Airway epithelial cell (primary cell): ENCODE results near the gene NAB2. TPM values are rescaled to one million over a fixed set of nuclear protein-coding genes. Genes with fewer than 3 reads are reported as not detected.

Source experiments
- total RNA-seq: library from RNA; depleted of rRNA; stranded (reverse); fragments of >200 nt; gene quantifications from 2 replicates; pipeline ENCODE4 v1.2.3, GENCODE V29; 2015

The NAB2 gene, protein sequence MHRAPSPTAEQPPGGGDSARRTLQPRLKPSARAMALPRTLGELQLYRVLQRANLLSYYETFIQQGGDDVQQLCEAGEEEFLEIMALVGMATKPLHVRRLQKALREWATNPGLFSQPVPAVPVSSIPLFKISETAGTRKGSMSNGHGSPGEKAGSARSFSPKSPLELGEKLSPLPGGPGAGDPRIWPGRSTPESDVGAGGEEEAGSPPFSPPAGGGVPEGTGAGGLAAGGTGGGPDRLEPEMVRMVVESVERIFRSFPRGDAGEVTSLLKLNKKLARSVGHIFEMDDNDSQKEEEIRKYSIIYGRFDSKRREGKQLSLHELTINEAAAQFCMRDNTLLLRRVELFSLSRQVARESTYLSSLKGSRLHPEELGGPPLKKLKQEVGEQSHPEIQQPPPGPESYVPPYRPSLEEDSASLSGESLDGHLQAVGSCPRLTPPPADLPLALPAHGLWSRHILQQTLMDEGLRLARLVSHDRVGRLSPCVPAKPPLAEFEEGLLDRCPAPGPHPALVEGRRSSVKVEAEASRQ
- 72.4 and 73.9 TPM in 2 replicates for total RNA-seq

DNA sequence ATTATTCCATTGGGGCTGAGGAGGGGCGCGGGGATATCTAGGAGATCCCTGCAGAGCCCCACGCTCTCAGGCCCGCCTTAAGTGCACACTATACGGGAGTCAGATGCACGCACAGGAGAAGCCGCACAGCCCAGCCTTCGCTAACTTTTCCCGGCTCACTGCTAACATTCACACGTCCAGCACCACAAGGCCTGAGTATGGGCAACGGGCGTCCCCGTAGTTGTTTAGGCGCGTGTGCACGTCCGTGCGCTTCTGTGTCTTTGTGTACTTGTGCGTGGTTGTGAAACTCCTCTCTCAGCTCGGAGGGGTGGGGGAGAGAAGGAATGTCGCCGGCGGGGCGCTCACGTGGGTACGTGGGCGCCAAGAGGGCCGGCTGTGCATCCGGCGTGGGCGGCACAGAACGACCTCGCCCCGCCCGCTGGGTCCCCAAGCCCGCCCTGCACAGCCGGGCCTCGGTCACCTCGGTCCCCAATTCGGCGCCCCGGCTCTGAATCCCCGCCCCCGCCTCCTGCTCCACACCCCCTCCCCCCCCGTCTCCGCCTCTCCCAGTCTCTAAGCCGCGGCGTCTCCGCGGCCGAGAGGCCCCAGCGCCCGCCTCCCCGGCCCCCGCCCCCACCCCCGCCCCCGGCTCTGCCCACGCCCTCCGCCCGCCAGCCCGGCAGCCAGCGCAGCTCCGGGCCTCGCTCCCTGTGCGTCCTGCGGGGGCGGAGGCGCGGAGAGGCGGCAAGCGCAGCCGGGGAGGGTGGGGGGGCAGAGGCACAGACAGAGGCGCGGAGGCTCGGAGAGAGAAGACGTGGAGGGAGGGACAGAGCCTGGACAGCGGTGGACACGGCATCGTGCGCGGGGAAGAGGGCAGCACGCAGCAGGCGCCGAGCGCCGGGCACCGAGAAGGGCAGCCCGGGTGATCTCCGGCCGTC lies at the start of gene NAB2:
Gene NAB2, plus strand, starts transcription at position 761 of the 917 bp plus-strand sequence. CDS start 158 bp downstream, outside the sequence.

DNA sequence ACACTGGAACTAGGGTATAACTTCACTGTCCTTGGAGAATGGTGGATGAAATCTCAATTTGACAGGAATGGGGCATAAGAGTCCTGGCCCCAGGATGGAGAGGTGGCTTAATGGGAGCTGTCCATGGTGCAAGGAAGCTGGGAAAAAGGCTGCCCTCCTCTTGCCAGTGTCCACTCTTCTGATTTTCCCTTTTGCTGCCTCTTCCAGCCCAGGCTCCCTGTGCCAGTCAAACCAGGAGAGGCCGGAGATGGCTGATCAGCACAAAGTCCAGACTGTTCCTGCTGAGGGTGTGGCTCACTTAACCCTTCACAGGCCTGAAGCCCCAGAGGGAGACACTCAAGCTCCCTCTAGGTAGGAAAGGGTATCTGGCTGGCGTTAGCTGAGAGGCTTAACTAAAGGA lies 39.0 kb upstream of the NAB2 start, which contains the start of gene MYO1A:
Gene MYO1A, minus strand, starts transcription at position 240 of the 400 bp plus-strand sequence. CDS start 1,806 bp downstream, outside the sequence.

DNA sequence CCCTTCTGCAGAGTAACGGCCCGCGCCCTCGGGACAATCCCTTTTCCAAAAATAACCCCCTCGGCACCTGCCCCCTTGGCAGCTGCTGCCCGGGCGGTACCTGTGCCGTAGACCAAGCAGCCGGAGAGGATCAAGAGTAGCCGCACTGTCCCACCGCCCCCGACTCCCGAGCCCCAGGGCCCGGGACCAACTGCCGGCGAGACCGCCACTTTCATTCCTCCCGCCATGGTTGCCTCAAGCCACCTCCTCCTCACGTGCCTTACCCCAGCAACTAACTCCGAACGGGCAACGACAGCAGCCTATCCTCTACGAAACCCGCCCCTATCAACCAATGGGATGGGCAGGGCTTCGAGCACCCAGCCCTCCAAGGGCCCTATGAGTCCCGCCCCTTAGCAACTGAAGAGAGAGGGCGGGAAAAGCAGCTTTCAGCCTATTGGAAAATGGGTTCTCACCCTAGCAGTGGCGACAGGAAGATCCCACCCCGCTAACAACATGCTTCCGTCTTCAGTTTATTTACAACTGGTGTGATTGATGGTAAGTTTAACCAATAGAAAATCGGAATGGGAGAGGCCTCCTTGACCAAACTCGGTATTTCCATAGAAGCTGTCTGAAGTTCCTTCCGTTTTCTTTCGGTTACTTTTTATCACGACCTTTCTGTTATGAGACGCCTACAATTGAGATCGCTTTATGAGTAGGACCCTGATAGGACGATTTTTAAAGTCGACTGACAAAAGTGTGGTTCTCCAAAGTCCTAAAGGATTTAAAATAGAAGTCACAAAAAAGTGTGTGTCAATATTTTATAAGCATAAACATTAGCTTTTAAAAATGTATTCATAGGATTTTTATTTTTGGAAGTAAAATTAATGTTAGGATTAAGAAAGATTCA lies 10.2 kb upstream of the NAB2 start, which contains the start of gene NEMP1:
Gene NEMP1, minus strand, starts transcription at position 273 of the 886 bp plus-strand sequence. Its CDS starts 46 bp downstream, at position 227.

DNA sequence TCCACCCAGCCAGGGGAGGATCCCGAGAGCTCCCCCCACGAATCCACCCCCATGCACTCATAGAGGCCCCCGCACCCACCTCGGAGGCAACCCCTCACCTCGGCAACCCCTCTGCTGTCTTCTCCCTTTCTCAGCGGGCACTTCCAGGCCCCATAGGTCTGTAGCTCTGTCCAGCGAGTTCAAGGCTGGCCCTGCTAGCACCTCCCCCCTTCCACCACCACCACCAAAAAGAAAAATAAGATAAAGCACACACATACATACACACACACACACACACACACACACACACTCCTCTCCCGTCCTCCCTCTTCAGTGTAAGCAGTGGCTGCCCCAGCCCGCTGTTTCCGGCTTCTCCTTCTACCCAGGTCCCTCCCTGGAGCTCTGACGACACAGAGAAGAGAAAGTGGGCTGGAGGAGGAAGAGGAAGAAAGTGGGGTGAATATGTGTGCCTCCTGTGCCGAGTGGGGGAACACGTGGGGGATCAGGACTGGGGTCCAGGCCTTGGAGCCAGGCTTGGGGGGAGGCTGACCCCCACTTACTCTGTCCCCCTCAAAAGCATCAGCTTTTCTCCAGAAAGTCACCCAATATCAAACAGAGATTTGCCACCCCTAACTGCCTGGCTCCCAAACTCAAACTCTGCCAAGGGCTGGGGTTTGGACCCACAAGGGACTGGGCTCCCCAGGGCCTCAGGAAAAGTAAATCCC lies 22.3 kb downstream of the NAB2 start, which contains the start of gene STAT6:
Gene STAT6, minus strand, starts transcription at position 332 of the 704 bp plus-strand sequence. CDS start 3,084 bp downstream, outside the sequence.

DNA sequence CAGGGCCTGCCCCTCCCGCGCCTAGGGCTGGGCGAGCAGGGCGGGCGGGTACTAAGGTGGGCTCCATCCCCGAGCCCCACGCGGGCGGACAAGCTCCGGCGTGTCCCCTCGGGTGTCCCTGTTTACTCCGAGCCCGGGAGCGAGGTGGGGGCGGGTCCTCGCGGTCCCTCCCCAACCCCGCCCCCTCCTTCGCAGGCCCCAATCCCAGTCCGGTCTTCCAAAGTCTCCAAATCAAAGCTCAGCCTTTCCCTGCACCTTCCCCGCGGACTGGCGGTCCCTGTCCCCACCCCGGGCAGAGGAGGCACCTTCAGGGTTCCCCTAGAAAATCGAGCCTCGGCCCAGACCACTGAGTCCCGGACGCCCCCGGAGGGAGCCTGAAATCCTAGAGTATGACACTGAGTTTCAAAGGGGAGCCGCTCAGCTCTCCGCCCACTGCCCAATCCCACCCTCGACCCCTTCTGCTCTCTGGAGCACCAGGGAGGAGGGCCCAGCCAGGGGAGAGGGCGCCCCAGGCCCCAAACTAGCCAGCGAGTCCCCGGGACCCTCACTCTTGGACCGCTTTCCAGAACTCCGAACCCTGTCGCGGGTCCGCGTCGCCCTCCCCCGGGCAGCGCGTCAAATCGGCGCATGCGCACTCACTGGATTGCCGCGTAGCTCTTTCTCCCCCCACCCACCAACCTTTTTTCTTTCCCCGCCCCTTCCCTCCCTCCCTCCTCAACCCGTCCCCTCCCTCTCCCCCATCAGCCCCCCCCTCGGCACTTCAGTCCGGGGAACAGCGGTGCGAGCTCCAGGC lies 39.0 kb downstream of the NAB2 start, which contains the start of gene LRP1:
Gene LRP1, plus strand, starts transcription at position 758 of the 793 bp plus-strand sequence. CDS start 482 bp downstream, outside the sequence.

Other genes with a start within 250 kb of the NAB2 start
- 4.5 and 5.1 TPM in 2 replicates for gene SDR9C7, start 154.7 kb upstream of the NAB2 start, total RNA-seq
- 0.28 and 0.49 TPM in 2 replicates for gene RDH16, start 131.5 kb upstream of the NAB2 start, total RNA-seq
- 3.5 and 5.2 TPM in 2 replicates for gene ZBTB39, start 82.6 kb upstream of the NAB2 start, total RNA-seq
- gene TAC3, start 72.6 kb upstream of the NAB2 start, total RNA-seq = not detected in 2 replicates
- gene MYO1A, start 39.0 kb upstream of the NAB2 start, total RNA-seq = not detected in 2 replicates
- 7.5 and 10.4 TPM in 2 replicates for gene NEMP1, start 10.3 kb upstream of the NAB2 start, total RNA-seq
- gene STAT6, start 22.2 kb downstream of the NAB2 start, total RNA-seq = 65.3 and 78.1 TPM in 2 replicates
- 25.8 and 34.4 TPM in 2 replicates for gene LRP1, start 39.4 kb downstream of the NAB2 start, total RNA-seq
- gene LRP1-AS, start 58.5 kb downstream of the NAB2 start, total RNA-seq = not detected in 2 replicates
- 6.2 and 9.3 TPM in 2 replicates for gene NXPH4, start 127.7 kb downstream of the NAB2 start, total RNA-seq
- 151 and 181 TPM in 2 replicates for gene SHMT2, start 140.6 kb downstream of the NAB2 start, total RNA-seq
- gene STAC3, start 162.1 kb downstream of the NAB2 start, total RNA-seq = 0.35 and 1.1 TPM in 2 replicates